GM12865 (cell line): Measurements from ENCODE around the gene TMA16.
"Not testable (repeated sequence)": the region's sequence is repeated elsewhere in the genome, so short reads cannot be mapped to it uniquely, and the experiment has no call there.

Source experiments
- DNase-seq: peaks from one replicate; pipeline ENCODE4 v3.0.0; 2010; ENCODE audit warnings: low read depth
- H3K4me3 ChIP-seq: 2 replicates; pipeline ENCODE4 v1.5.1; 2011; ENCODE audit warnings: mild to moderate bottlenecking, low read depth, low read length, control low read depth
- TF ChIP-seq, protein P1 (sequence below): IDR thresholded peaks from 2 replicates; pipeline ENCODE4 v1.5.1; 2011; ENCODE audit warnings: low read length, control low read depth, low read depth, inconsistent platforms; ENCODE audit not compliant: insufficient read depth; ENCODE audit errors: missing control alignments

The TMA16 gene

DNA sequence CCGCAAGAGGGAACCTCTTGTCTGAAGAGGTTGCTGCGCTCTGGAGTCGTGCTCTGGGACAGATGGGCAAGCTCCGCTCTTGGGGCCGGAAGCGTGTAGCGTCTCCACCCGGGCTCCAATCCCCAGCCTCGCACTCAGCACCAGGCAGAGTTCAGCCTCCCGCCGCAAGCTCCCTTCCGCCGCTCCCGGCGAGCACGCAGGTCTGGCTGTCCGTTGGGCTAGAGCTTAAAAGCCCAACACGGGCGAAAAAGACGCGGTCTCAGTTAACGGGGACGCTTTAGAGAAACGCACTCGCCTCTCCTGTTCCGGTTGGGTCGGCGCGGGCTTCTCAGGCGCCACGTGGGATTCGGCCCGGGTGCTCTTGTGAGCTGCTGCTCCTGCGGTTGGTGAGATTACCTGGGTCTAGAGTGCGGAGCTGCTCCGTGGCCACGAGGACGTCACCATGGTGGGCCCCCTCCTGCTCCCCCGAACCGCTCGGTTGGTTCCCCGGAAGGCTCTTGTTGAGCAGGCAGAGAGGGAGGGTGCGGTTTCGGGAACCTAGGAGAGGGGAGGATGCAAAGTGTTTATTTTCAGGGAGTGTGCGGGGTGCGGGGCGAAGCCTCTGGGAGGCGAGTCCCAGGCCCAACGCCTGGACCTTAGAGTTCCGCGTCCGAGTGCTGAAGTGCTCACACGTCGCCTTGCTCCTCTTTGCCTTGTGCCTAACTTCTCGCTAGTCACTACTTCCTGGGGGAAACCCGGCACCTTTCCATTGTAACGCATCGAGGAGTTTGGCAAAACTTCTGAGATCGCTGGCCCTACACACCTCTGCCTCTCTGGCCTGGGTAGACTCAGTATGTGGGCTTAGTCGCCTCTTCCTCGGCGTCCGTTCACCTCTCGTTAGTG is at the start of gene TMA16:
Gene TMA16 (plus strand): TSS at position 331 of the 882 bp plus-strand sequence. CDS start 112 bp downstream, at position 443.
- TF ChIP-seq, protein P1, sequence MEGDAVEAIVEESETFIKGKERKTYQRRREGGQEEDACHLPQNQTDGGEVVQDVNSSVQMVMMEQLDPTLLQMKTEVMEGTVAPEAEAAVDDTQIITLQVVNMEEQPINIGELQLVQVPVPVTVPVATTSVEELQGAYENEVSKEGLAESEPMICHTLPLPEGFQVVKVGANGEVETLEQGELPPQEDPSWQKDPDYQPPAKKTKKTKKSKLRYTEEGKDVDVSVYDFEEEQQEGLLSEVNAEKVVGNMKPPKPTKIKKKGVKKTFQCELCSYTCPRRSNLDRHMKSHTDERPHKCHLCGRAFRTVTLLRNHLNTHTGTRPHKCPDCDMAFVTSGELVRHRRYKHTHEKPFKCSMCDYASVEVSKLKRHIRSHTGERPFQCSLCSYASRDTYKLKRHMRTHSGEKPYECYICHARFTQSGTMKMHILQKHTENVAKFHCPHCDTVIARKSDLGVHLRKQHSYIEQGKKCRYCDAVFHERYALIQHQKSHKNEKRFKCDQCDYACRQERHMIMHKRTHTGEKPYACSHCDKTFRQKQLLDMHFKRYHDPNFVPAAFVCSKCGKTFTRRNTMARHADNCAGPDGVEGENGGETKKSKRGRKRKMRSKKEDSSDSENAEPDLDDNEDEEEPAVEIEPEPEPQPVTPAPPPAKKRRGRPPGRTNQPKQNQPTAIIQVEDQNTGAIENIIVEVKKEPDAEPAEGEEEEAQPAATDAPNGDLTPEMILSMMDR = no peak

DNA sequence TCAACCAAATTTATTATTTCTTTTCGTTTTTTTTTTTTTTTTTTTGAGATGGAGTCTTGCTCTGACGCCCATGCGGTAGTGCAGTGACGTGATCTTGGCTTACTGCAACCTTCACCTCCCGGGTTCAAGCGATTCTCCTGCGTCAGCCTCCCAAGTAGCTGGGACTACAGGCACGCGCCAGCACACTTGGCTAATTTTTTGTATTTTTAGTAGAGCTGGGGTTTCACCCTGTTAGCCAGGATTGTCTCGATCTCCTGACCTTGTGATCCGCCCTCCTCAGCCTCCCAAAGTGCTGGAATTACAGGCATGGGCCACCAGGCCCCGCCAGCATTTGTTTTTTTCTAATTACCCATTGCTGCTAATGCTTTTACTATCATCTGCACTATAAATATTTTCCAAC is 47.5 kb upstream of the TMA16 start:
- not testable (repeated sequence) for H3K4me3 ChIP-seq, DNase-seq

More for the DNA sequence above, at the start of gene TMA16:
- H3K4me3 ChIP-seq = peak within 1 kb of the TSS; percentile 75
- DNase-seq = peak; percentile 98

DNA sequence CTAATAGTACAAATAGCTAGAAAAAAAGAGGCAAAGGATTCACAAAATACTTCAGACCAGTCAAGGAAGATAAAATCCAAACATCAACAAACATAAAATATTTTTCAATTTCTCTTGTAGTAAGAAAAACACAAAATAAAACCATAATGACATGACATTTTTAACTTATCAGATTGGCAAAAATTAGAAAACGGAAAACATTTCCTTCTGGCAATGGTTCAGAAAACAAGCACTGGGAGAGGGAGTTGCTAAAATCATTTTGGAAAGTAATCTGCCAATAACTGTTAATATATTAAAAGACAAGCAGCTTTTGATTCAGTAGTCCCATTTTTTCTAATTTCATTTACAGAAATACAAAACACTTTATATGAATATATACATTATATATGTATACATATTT is 47.0 kb upstream of the TMA16 start:
- no peak for DNase-seq
- H3K4me3 ChIP-seq = no peak overlapping the region
- TF ChIP-seq, protein P1 = no peak

DNA sequence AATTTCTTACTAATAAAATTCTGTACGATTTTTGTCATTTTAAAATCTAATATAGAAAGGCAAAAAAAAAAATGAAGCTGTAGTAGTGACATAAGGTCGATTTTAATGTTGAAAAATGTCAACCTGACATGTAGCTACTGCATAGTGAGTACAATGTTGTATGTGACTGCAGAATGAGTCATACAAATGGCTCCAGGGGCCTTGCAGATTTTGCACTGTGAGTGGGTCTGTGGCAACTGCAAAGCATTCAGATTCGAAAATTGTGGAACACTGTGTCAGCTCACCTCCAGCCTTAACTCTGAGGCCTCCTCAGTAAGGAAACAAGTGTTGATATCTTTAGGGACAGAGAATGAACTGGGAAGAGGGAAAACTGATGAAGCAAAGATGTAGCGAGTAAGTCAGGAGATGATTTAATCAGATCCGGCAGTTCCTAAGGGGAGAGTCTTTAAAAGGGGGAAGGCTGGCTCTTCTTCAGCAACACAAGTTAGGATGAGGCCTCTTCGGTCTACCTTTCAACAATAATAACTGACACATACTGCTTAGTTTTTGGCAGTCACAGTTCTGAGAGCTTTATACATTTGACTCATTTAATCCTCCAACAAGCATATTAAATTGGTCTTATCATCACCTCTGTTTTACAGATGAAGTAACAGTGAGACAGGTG is 45.8 kb upstream of the TMA16 start:
- H3K4me3 ChIP-seq = no peak overlapping the region
- TF ChIP-seq, protein P1 = no peak
- DNase-seq = no peak

DNA sequence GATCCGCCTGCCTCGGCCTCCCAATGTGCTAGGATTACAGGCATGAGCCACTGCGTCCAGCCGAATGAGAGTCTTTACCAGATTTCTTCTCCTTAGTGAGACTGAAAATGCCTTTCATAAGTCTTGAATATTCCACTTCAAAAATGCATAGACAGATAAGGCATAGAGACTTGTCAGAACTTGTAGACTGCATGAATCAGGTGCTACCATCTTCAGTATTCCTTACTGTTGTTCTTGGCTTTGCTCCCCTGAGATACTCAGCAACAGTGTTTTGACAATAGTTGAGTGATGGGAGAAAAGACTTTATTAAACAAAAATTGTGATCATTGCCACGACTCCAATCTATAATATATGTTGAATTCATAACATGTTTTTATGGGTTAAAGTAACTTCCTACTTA is 31.9 kb upstream of the TMA16 start:
- TF ChIP-seq, protein P1 = no peak
- DNase-seq = no peak
- no peak overlapping the region for H3K4me3 ChIP-seq

DNA sequence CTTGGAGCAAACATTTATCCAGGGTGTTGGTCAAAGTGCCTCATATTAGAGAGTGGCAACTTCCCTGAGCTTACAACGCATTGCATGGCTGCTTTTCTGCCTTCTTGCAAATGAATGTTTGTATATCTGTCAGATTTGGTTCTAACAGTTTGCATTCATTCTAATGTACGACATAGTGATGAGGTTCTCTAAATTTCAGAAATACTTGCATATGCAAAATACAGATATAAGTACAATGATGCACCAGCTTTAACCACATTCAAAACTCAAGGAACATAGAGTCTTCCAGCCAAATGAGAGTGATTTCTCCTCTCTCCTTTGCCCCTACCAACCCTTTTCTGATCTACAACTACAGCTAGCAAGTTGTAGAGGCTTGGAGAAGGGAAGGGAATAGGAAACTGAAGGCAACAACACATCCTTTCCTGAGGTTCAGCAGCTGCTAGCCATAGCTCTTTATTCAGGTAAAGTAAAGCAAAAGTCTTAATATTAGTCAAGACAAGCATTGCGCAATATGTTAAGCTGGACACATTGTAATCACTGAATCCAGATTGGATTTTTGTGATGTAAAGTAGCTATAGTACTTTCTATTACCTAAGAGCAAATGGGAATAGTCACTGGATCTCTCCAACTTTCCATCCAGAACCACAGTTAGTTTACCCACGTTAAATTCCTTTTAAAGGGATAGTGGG is 27.3 kb upstream of the TMA16 start:
- no peak for DNase-seq
- TF ChIP-seq, protein P1 = no peak
- H3K4me3 ChIP-seq = no peak overlapping the region

DNA sequence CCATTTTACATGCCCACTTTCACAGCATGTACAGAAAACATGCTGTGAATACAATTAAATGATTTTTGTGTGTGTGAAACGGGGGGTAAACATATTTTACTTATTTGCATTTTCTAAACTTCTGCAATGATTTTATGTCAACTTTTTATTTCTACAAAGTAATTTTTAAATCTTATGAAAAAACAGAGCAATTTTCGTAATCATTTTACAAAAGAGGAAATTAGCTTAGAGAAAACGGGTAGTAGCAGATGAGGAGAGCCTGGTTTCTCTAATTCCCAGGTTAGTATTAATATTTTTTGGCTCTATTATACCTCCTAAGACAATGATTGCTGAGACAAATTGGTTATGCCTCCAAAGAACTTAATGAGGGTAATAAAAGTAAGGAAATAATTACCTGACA is 24.1 kb upstream of the TMA16 start:
- DNase-seq = no peak
- H3K4me3 ChIP-seq = no peak overlapping the region
- TF ChIP-seq, protein P1 = no peak
